CD4-positive, alpha-beta T cell treated with Interleukin-17A for 4 hours (primary cell): Measurements from ENCODE around the gene FGGY.
"Not testable (repeated sequence)": the region's sequence is repeated elsewhere in the genome, so short reads cannot be mapped to it uniquely, and the experiment has no call there.

Source experiments
- DNase-seq: peaks from one replicate; pipeline ENCODE4 v3.0.0-alpha.2; 2020; ENCODE audit warnings: mixed read lengths

The FGGY gene, protein sequence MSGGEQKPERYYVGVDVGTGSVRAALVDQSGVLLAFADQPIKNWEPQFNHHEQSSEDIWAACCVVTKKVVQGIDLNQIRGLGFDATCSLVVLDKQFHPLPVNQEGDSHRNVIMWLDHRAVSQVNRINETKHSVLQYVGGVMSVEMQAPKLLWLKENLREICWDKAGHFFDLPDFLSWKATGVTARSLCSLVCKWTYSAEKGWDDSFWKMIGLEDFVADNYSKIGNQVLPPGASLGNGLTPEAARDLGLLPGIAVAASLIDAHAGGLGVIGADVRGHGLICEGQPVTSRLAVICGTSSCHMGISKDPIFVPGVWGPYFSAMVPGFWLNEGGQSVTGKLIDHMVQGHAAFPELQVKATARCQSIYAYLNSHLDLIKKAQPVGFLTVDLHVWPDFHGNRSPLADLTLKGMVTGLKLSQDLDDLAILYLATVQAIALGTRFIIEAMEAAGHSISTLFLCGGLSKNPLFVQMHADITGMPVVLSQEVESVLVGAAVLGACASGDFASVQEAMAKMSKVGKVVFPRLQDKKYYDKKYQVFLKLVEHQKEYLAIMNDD

GRCh38 chr1:59296358-59297256 lies at the start of gene FGGY:
FGGY (plus strand) TSS chr1:59297094; CDS start chr1:59321550, 24,456 bp downstream.
- DNase-seq, result peak; percentile 86

DNA sequence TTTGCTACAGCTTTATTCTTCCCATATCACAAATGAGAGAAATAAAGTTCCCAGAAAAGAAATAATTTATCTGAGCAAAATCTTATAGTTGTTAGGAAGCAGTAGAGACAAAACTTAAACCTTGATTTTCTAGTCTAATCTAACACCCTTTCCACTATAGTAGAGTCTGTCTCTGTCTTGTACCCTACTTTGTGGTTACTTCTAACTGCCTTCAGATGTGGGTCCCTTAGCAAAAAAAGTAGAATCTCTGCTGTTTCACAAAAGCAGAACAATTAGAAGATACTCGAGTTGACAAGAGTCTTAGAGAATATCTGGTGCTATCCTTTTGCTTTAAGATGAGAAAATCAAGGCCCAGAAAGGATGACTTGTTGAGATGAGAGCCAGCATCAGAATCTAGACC lies 48.1 kb upstream of the FGGY start:
- DNase-seq, result no peak

GRCh38 chr1:59249396-59250137 lies 47.3 kb upstream of the FGGY start:
- no peak for DNase-seq

- DNase-seq, result not testable (repeated sequence)
Observed at GRCh38 chr1:59251061-59251460, 45.8 kb upstream of the FGGY start.

- not testable (repeated sequence) for DNase-seq
Observed at GRCh38 chr1:59256429-59256828, 40.5 kb upstream of the FGGY start.

DNA sequence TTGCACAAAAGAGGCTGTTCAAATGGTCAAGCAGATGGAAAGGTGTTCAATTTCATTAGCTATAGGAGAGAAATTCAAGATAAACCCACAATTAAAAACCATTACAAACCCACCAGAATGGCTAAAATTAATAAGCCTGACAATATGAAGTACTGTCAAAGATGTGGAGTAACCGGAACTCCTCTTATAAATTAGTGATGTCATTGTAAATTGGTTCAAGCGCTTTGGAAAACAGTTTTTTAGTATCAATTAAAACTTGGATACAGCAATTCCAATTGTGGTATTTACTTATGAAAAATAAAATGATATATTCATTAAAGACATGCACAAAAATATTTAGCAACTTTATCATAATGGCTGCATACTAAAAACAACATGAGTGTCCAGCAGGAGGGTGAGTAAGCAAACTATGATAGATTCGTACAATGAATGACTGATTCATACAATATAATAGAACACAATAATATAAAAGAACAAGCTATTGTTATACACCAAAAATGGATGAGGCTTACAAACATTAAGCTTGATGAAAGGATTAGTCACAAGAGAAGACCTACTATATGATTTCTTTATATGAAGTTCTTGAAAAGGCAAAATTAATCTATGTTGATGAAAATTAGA lies 38.4 kb upstream of the FGGY start:
- no peak for DNase-seq

DNA sequence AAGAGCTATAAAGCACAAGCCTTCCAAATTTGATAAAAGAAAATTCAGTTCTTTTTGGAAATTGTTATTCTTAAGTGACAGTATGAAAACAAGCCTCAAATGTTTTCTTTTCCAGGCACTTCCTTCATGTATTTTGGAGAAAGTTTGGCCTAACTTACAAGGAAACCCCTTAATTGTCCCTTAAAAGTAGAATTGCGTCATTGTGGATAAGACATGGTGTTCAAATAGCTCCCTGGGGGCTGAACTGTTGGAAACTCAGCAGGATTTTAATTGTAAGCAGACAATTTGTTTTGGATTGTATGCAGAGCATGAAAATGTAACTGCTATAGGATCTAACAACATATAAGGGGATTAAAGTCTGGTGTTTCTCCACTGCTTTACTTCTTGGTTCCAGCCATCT lies 35.4 kb upstream of the FGGY start:
- DNase-seq, result no peak

- no peak for DNase-seq
Observed at GRCh38 chr1:59262631-59263030, 34.3 kb upstream of the FGGY start.

DNA sequence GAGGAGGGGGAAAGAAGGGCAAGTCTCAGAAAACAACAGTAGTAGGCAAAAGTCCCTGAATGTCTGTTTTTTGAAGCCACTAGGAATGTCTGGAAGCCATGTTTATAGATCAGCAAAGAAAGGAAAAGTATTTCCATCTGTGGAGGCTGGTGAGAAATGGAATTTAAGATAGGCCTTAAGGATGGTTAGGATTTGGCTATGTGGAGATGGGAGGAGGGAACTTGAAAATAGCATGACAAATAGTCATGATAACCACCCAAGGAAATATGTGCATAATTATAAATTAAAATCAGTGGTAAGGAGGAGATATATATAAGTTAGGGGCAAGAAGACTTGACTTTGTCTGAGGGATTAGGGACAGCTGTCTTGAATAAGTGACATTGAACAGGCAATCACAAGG lies 33.8 kb upstream of the FGGY start:
- no peak for DNase-seq

DNA sequence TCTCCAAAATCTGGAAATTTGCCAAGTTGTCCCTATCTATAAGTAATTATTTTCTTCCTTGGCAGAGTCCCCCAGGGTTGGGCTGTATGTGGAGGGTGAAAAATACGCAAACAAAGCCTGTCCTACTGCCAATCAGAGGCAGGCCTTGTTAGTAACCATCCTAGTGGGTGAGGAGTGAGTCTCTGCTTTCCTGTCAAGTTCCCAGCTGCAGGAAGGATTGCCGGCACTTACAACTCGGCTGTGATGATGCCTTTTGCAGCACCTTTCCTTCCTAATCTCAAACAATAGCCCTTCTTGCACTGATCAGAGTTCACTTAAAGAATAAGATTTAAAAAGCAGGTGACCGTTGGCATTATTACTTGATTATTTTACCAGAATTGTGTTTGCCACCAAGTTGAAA lies 31.3 kb upstream of the FGGY start:
- no peak for DNase-seq

DNA sequence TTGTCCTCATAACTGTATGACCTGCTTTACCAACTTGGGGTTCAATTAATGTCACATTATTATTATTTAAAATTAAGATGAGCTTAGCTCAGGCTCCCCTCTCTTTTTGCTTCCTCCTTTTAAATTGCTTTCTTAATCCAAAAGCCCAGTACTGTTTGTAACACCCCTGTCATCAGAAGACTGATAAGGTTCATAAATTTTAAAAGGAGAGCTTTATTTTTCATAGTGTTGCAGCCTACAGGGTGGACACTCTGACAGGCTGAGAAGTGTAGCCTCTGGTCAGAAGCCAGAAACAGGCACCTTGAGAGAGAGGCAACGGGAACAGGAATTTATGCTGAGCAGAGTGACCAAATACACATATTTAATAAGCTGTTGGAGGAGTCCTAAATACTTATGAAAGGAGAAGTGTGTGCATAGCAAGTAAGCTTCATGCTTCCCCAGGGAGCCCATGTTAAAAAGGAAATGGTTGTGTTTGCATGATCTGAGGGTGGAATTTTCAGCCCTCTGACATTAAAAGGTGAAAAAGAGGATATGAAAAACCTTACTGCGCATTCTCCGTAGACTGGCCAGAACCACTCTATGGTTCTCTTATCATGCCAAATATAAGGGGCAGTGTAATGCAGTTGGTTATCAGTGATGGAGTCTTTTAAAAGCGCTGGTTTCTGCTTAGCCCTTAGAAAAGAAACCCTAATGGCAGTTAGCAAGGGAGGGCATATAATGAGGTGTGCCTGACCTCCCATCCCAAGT lies 30.5 kb upstream of the FGGY start:
- no peak for DNase-seq

GRCh38 chr1:59266927-59267293 lies 30.0 kb upstream of the FGGY start:
- DNase-seq, result no peak

DNA sequence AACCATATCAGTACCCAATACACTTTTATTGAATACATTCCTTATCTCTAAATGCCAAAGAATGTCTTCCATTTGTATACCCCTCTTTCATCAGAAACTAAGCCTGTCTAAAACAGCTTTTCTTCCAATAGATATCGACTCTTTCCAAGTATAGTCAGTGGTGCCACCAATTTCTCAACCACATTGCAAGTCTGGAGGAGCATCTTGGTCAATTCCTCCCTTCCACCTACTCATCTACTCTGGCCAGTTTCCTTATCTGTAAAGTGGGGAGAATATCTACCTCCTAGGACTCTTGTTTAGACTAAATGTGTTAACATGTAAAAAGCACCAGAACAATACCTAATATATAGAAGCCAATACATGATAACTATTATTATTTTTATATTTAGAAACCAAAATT lies 28.5 kb upstream of the FGGY start:
- no peak for DNase-seq

DNA sequence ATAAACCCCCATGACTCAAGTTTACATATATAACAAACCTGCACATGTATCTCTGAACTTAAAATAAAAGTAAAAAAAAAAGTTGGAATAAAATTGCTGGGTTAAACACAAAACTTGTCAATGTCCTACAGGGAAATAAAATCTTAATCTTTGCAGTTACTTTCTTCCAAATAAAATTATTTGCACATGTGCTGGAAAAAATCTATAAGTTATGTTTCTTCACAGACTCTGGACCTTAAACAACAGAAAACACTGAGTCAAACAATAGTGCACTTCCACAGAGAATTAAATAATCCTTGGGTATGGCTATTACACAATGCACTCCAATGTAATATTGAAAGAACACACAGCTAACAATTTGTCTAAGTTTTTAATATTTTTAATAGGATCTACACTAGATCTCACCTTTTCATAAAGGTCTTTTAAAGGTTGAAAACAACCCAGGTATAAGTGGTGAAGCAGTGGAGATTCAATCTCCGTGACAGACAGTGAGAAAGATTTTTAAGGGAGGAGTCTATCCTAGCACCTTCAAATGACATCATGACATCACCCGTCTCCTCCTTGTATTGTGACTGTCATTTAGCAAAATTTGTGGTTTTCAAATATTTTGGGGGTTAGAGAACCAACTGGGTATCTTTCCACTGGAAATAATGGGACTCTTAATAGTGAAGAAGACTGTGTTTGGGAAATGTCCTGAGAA lies 25.2 kb upstream of the FGGY start:
- no peak for DNase-seq

GRCh38 chr1:59272507-59272906 lies 24.4 kb upstream of the FGGY start:
- no peak for DNase-seq

- DNase-seq, result no peak
Observed at GRCh38 chr1:59276439-59276851, 20.4 kb upstream of the FGGY start.

DNA sequence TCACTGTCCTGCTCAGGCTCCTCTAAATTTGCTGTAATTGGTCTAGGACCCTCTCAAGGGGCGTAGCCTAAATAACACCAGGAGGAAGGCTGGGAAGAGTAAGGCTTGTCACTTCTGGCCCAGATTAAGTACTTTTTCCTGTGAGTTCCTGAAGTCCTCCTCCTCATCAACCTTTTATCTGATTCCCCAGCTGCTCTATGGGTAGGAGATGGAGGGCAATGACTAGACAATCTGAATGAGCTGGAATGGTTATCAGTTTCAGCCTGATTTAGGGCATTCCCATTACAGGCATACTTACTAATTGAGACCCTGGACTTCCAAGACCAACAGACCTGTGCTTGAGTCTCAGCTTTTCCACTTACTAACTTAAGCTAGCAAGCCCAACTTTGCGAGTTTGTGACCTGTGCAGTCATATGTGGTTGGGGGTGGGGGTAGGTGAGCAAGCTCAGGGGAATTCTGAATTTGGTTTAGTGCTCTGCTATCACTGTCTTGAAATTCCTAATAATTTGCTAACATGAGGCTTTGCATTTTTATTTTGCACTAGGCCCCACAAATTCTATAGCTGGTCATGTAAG lies 18.0 kb upstream of the FGGY start:
- DNase-seq, result no peak

- no peak for DNase-seq
Observed at GRCh38 chr1:59279645-59280044, 17.2 kb upstream of the FGGY start.

GRCh38 chr1:59282951-59283350 lies 13.9 kb upstream of the FGGY start:
- no peak for DNase-seq

GRCh38 chr1:59285691-59286090 lies 11.2 kb upstream of the FGGY start:
- no peak for DNase-seq

DNA sequence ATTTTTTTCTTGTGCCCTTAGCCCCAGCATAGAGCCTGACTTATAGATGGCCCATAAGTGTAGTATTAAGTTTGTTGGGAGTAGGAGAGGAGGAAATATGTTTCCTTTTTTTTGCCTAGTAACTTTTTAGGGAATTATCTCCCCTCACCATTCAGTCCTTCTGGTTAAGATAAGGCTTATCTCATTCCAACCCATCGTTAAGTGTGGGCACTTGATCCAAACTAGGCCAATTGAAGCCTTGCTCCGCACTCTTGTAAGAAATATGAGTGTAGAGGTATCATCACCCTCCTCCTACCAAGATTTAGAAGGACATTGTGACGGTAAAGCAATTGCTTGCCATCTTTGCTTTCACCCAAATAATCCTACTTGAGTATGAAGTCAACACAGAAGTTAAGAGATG lies 8.8 kb upstream of the FGGY start:
- no peak for DNase-seq
